ENCODE data around the gene KRTAP19-4.
"Not testable (repeated sequence)": the region's sequence is repeated elsewhere in the genome, so short reads cannot be mapped to it uniquely, and the experiment has no call there.

The KRTAP19-4 gene

GRCh38 chr21:30497065-30497464, at the start of gene KRTAP19-4:
KRTAP19-4 (minus strand) TSS chr21:30497165; CDS start chr21:30497110, 55 bp downstream.
- no peak for DNase-seq

GRCh38 chr21:30541764-30542163, 44.8 kb upstream of the KRTAP19-4 start, which contains the start of gene KRTAP19-6:
KRTAP19-6 (minus strand) TSS chr21:30541864; CDS start chr21:30541833, 31 bp downstream.
- no peak for DNase-seq

DNA sequence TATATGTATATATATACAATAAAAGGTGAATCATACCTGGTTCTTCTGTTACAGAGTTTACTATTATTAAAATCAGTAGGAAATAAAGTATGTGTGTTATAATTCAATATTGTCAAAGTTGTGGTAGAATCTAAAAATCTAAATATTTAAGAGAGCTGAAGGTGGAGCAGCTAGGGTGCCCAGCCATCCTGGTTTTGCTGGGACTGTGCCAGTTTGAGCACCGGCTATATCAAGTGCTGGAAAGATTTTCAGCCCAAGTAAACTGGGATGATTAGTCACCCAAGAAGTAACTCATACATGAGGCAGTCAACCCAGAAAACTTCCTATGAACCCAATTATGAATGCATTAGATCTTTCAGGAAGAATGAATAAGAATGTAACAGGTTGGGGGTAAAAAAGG, 21.9 kb upstream of the KRTAP19-4 start:
- DNase-seq, result no peak

DNA sequence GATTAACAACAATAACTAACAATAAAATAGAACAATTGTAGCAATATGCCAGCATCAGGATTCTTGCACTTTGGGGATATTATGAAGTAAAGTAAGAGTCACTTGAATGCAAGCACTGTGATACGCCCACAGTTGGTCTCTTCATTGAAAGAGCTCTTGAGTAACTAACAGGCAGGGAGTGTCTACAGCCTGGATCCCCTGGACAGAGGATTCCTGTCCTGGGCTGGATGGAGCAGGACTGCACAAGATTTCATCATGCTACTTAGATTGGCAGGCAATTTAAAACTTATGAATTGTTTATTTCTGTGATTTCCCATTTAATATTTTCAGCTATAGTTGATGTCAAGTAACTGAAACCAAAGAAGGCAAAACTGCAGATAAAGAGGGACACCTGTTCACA, 18.7 kb upstream of the KRTAP19-4 start:
- no peak for DNase-seq

- not testable (repeated sequence) for DNase-seq
Observed at GRCh38 chr21:30505621-30506205, 8.7 kb upstream of the KRTAP19-4 start.

DNA sequence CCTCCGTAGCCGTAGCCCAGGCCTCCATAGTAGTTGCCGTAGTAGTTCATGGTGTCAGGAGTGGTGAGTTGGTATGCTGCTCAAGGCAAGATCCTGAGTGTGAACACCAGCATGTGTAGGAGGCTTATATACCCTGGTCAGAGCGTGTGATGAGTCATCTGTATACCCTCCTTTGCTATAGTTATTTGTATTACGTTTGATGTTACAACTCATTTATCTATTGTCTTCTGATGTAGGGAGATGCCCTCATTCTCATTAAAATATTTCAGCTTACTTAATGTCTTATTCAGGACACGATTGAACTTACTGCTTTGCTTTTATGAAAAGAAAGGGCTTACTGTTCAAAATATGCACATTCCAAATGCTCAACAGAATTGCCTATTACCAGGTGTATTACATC, 5.1 kb upstream of the KRTAP19-4 start, which contains the start of gene KRTAP19-5:
Gene KRTAP19-5 (minus strand): TSS at position 101 of the 400 bp plus-strand sequence. CDS start 51 bp downstream, at position 50.
- no peak for DNase-seq

DNA sequence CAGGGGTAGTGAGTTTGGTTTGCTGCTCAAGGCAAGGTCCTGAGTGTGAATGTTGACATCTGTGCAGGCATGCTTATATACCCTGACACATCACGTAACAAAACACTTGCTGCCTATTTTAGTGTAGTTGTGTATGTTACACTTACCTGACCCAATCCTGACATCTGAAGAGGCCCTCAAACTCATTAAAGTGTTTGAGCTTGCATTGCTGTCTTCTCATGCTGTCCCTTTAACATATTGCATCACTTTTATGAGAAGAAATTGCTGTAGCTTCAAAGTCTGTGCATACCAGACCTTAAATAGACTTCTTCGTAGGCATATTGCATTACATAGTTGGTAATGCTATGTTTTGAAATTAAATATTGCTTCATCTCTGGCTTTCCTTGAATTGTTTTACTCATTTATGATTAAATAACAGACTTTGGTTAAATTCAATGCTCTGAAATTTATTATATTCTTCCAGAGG, 5.0 kb downstream of the KRTAP19-4 start, which contains the start of gene KRTAP19-3:
Gene KRTAP19-3 (minus strand): TSS at position 51 of the 466 bp plus-strand sequence. CDS start 56 bp downstream, outside the sequence.
- DNase-seq, result no peak

DNA sequence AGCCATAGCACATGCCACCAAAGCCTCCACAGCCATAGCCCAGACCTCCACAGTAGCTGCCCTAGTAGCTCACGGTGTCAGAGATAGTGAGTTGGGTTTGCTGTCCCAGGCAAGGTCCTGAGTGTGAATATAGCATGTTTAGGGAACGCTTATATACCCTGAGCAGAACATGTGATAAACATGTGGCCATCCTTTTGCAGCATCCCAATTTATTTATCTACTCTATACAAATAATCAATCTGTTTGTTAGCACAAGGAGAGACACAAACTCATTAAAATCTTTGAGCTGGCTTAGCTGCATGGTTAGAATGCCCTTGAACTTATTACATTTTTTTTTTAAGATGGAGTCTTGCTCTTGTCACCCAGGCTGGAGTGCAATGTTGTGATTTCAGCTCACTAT, 9.6 kb downstream of the KRTAP19-4 start, which contains the start of gene KRTAP19-2:
Gene KRTAP19-2 (minus strand): TSS at position 101 of the 400 bp plus-strand sequence. CDS start 88 bp downstream, at position 13.
- DNase-seq, result no peak

DNA sequence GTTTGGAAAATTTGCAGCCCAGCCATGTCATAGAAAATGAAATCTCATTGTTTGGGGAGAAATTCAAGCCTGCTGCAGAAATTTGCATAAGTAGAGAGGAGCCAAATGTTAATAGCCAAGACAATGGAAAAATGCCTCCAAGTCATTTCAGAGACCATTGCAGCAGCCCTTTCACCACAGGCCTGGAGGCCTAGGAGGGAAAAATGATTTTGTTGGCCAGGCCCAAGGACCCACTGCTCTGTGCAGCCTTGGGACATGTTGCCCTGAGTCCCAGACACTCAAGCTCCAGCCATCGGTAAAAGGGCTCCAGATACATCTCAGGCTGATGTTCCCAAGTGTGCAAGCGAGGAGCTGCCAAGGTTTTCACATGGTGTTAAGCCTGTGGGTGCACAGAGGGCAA, 10.8 kb downstream of the KRTAP19-4 start:
- DNase-seq, result no peak

DNA sequence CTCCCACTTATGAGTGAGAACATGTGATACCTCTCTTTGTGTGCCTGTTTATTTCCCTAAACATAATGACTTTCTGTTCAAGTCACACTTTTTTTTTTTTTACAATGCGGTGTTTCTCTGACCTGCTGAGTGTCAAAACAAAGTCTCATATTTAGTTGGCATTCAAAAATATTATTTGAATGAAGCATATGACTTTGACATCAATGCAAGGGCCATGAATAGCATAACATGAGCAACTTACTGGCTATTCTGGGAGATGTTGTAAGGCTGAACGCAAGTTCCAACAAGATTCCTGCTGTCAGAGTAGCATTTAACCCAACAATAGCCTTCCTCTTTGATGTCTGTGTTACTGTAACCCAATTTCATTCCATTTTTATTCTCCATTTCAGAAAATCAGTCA, 14.8 kb downstream of the KRTAP19-4 start:
- no peak for DNase-seq

GRCh38 chr21:30480145-30480544, 16.8 kb downstream of the KRTAP19-4 start, which contains the start of gene KRTAP19-1:
KRTAP19-1 (minus strand) TSS chr21:30480367; CDS start chr21:30480317, 50 bp downstream.
- no peak for DNase-seq

DNA sequence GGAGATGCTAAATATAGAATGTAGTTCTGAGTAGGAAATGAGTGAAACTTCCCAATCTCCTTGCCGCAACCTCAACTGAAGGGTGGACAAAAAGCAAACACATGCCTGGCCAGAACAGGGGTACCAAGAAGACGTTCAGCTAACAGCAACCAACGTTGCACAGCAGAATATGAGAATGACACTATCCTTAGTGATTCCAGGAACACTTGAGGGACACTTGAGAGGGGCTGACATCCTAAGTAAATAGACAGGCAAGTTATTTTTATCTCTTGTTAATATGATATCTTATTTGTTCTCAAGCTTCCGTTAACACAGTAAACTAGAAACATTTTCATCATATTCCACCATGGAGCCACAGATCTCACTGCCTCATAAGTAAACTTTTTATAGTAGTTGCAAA, 17.7 kb downstream of the KRTAP19-4 start:
- DNase-seq, result no peak

DNA sequence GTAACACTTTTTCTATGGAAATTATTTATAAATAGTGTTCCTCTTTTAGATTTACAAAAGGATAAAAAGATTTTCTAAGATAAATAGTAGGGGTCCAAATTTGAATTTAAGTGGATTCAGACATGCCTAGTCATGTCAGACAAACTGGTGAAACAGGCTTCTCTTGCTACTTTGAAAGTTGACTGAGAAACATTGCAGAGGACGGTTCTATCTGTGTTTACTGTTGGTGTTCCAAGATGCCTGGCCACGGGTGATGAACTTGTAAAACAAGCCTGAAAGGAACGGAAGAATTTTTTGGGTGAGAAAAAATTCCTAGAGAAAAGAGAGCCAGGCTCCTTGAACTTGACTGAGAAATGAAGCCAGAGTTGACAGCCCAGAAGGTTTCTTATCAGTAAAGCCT, 19.0 kb downstream of the KRTAP19-4 start:
- no peak for DNase-seq

DNA sequence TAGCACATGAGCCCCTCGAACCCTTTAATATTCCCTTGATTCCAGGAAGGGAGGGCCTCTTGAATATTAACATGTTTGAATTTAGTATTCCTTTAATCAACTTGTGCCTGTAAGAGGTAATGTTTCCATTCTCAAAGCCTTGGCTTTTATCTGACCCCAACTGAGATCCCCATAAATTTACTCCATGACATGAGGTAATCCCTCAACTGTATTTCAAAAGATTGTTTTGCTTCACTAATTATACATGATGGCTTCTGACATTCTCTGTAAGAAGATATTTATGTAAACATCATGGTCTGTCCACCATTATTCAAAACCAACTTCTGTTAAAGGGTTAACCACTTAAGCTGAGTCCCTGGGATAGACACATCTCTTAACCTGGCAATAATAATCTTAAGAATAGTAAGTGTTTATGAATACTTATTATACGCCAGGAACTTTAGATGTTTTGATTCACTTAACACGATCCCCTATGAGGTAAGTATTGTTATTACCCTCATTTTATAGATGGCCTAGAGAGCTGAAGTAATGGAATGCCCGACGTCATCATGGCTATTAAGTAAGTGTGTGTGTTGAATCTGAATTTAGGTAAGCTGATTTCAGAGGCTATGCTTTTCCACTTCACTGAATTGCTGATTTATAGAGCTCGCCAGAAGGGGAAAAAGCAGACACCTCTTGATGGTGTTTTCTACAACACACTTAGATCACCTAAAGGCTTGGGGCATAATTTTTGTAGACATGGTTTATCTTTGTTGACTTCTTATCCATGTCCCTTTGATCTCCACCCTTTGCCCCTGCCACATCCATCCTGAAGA, 27.9 kb downstream of the KRTAP19-4 start:
- no peak for DNase-seq

- DNase-seq, result no peak
Observed at GRCh38 chr21:30463713-30464112, 33.3 kb downstream of the KRTAP19-4 start.

- DNase-seq, result no peak
Observed at GRCh38 chr21:30448514-30448913, 48.5 kb downstream of the KRTAP19-4 start.

- no peak for DNase-seq
Observed at GRCh38 chr21:30447056-30447455, 49.9 kb downstream of the KRTAP19-4 start.

Measured in NCI-H510A treated with DMSO at 0.1 percent for 48 hours (cell line).